ENCODE data around the gene SFTPA1.
"Not testable (repeated sequence)": the region's sequence is repeated elsewhere in the genome, so short reads cannot be mapped to it uniquely, and the experiment has no call there.

The SFTPA1 gene

GRCh38 chr10:79615577-79615976, 4.8 kb downstream of the SFTPA1 start:
- Histone ChIP-seq H3F3A (ENCODE audit: insufficient read depth, low read length) (no peaks in the 10 kb centered on the region), H2AFZ (ENCODE audit: low read length) (no peak overlapping the region), H3K4me3 (ENCODE audit: low read depth, low read length, poor library complexity, severe bottlenecking) (no peak overlapping the region), H3K27me3 (ENCODE audit: insufficient read depth, low read length) (no peaks in the 10 kb centered on the region), H3K9me2 (ENCODE audit: low read depth, low read length) (no peaks in the 10 kb centered on the region), H3K79me2 (ENCODE audit: insufficient read depth, low read length) (no peaks in the 10 kb centered on the region), H3K4me1 (ENCODE audit: insufficient read depth, low read length, severe bottlenecking) (no peaks in the 10 kb centered on the region), H3K27ac (ENCODE audit: low read depth, low read length, poor library complexity, severe bottlenecking) (no peak overlapping the region), H3K4me2 (ENCODE audit: low read length) (no peak overlapping the region), H3K9me3 (ENCODE audit: low read length) (no peaks in the 10 kb centered on the region), H4K20me1 (ENCODE audit: insufficient read depth, low read length) (no peaks in the 10 kb centered on the region), H3K9ac (ENCODE audit: low read length) (no peak overlapping the region), H3K36me3 (ENCODE audit: insufficient read depth, low read length) (no peaks in the 10 kb centered on the region)
- TF ChIP-seq CTCF (IDR thresholded peaks at IDR 0.05; ENCODE audit: low read length) (no peak), EZH2 (IDR thresholded peaks at IDR 0.05; ENCODE audit: borderline replicate concordance, low read length) (no peak)

- Histone ChIP-seq H3K9me2 (ENCODE audit: low read depth, low read length) (no peaks in the 10 kb centered on the region), H3K4me1 (ENCODE audit: insufficient read depth, low read length, severe bottlenecking) (no peaks in the 10 kb centered on the region), H3K9me3 (ENCODE audit: low read length) (no peaks in the 10 kb centered on the region), H2AFZ (ENCODE audit: low read length) (no peak overlapping the region), H3K79me2 (ENCODE audit: insufficient read depth, low read length) (no peaks in the 10 kb centered on the region), H3K27me3 (ENCODE audit: insufficient read depth, low read length) (no peaks in the 10 kb centered on the region), H3K27ac (ENCODE audit: low read depth, low read length, poor library complexity, severe bottlenecking) (no peak overlapping the region), H3K4me3 (ENCODE audit: low read depth, low read length, poor library complexity, severe bottlenecking) (no peak overlapping the region), H3K36me3 (ENCODE audit: insufficient read depth, low read length) (no peaks in the 10 kb centered on the region), H3K4me2 (ENCODE audit: low read length) (no peak overlapping the region), H3F3A (ENCODE audit: insufficient read depth, low read length) (no peaks in the 10 kb centered on the region), H3K9ac (ENCODE audit: low read length) (no peak overlapping the region), H4K20me1 (ENCODE audit: insufficient read depth, low read length) (no peaks in the 10 kb centered on the region)
- TF ChIP-seq EZH2 (IDR thresholded peaks at IDR 0.05; ENCODE audit: borderline replicate concordance, low read length) (no peak), CTCF (IDR thresholded peaks at IDR 0.05; ENCODE audit: low read length) (no peak)
These were observed 5.4 kb downstream of the SFTPA1 start for GRCh38 chr10:79616164-79616563.

GRCh38 chr10:79623663-79624062, 12.9 kb downstream of the SFTPA1 start:
- H3K9ac ChIP-seq (ENCODE audit: low read length); H3K4me1 ChIP-seq (ENCODE audit: insufficient read depth, low read length, severe bottlenecking); H3K27ac ChIP-seq (ENCODE audit: low read depth, low read length, poor library complexity, severe bottlenecking); H3K9me2 ChIP-seq (ENCODE audit: low read depth, low read length); H3K79me2 ChIP-seq (ENCODE audit: insufficient read depth, low read length); H3K9me3 ChIP-seq (ENCODE audit: low read length); H3K27me3 ChIP-seq (ENCODE audit: insufficient read depth, low read length); H3K4me2 ChIP-seq (ENCODE audit: low read length); H2AFZ ChIP-seq (ENCODE audit: low read length); H3F3A ChIP-seq (ENCODE audit: insufficient read depth, low read length); H3K4me3 ChIP-seq (ENCODE audit: low read depth, low read length, poor library complexity, severe bottlenecking); H4K20me1 ChIP-seq (ENCODE audit: insufficient read depth, low read length); H3K36me3 ChIP-seq (ENCODE audit: insufficient read depth, low read length): not testable (repeated sequence)

GRCh38 chr10:79627075-79627474, 16.3 kb downstream of the SFTPA1 start:
- H3K9me3 ChIP-seq (ENCODE audit: low read length), result no peaks in the 10 kb centered on the region
- no peaks in the 10 kb centered on the region for H3K36me3 ChIP-seq (ENCODE audit: insufficient read depth, low read length)
- H3F3A ChIP-seq (ENCODE audit: insufficient read depth, low read length), result no peaks in the 10 kb centered on the region
- H3K4me2 ChIP-seq (ENCODE audit: low read length), result no peak overlapping the region
- H3K4me3 ChIP-seq (ENCODE audit: low read depth, low read length, poor library complexity, severe bottlenecking), result no peak overlapping the region
- H2AFZ ChIP-seq (ENCODE audit: low read length), result no peak overlapping the region
- H3K27me3 ChIP-seq (ENCODE audit: insufficient read depth, low read length), result no peaks in the 10 kb centered on the region
- H3K27ac ChIP-seq (ENCODE audit: low read depth, low read length, poor library complexity, severe bottlenecking), result no peak overlapping the region
- no peaks in the 10 kb centered on the region for H4K20me1 ChIP-seq (ENCODE audit: insufficient read depth, low read length)
- H3K9ac ChIP-seq (ENCODE audit: low read length), result no peak overlapping the region
- H3K4me1 ChIP-seq (ENCODE audit: insufficient read depth, low read length, severe bottlenecking), result no peaks in the 10 kb centered on the region
- TF ChIP-seq EZH2 (IDR thresholded peaks at IDR 0.05; ENCODE audit: borderline replicate concordance, low read length), result no peak
- TF ChIP-seq CTCF (IDR thresholded peaks at IDR 0.05; ENCODE audit: low read length), result no peak
- H3K9me2 ChIP-seq (ENCODE audit: low read depth, low read length), result no peaks in the 10 kb centered on the region
- H3K79me2 ChIP-seq (ENCODE audit: insufficient read depth, low read length), result no peaks in the 10 kb centered on the region
